ENCODE data around the gene BICDL2. TPM values are rescaled to one million over a fixed set of nuclear protein-coding genes. Genes with fewer than 3 reads are reported as not detected.

The BICDL2 gene
- total and polyA plus RNA-seq, 12 donors = 0.14 to 0.31 (median 0.22) TPM; not detected in 8

DNA sequence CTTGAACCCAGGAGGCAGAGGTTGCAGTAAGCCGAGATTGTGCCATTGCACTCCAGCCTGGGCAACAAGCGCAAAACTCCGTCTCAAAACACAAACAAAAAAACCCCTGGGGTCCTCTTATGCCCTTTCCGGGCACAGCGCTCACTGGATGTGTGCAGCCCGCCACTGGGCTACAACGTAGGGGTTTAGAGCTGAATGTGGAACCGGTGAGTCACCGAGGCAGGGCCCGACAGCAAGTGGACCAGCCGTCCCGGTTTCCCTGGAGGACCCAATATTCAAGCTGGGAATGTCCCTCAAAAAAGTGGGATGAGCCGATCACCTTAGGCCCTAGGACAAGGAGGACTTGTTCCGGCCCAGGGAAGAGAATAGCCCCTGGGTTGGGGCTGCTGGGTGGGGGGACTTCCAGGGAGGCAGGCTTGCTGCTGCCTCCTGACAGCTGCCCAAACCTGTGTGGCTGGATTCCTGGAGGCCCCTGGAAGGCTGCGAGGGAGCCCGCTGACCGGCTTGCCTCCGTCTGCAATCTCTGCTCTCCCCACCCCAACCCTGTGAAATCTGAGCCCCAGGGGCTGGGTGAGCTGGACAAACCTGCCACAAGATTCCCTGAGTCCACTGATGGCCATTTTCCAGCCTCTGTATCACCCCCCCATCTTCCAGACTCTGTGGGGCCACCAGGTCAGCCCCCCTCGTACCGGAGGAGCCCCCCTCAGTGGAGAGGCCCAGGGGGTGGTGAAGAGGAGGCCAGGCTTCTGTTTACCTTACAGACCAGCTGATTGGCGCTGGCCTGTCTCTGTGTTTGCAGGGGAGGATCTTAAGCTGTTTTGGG is 27.0 kb downstream of the BICDL2 start:
- Histone ChIP-seq H3K27ac (no peak overlapping the region), H3K36me3 (replicated peaks in 1 of 2) (no peaks in the 10 kb centered on the region), H3K4me3 (no peak overlapping the region), H3K27me3 (peaks cover 12% of the 10 kb centered on the region), H3K9me3 (replicated peaks in 1 of 3) (no peaks in the 10 kb centered on the region), H3K4me1 (replicated peaks in 1 of 2) (peaks cover 0 to 3% of the 10 kb centered on the region in 2 donors)
- intact Hi-C loops (cut with DNase I) = no loop called here
- no peak for DNase-seq
- 41 to 56% (median 52%) methylated on average over 12 to 21 of the region's 21 CpGs for WGBS, 4 donors
- TF ChIP-seq POLR2A (IDR thresholded peaks at IDR 0.05) = no peak
- TF ChIP-seq, protein P1, sequence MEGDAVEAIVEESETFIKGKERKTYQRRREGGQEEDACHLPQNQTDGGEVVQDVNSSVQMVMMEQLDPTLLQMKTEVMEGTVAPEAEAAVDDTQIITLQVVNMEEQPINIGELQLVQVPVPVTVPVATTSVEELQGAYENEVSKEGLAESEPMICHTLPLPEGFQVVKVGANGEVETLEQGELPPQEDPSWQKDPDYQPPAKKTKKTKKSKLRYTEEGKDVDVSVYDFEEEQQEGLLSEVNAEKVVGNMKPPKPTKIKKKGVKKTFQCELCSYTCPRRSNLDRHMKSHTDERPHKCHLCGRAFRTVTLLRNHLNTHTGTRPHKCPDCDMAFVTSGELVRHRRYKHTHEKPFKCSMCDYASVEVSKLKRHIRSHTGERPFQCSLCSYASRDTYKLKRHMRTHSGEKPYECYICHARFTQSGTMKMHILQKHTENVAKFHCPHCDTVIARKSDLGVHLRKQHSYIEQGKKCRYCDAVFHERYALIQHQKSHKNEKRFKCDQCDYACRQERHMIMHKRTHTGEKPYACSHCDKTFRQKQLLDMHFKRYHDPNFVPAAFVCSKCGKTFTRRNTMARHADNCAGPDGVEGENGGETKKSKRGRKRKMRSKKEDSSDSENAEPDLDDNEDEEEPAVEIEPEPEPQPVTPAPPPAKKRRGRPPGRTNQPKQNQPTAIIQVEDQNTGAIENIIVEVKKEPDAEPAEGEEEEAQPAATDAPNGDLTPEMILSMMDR (IDR thresholded peaks at IDR 0.05) = no peak

DNA sequence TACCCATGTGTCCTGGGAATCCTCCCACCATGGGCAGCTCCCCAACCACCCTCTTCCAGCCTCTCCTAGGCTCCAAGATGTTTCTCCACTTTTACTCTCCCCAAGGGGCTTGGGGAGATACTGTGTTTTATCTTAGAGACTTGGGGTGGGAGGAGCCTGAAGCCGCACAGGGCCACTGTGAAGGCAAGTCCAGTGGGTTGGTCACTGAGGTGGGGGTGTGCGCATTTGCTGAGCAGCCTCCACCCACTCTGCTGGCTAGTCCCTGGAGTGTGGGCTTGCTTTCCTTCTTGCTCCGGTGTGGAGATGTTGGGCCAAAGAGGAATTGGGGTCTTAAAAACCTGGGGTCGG is 28.1 kb downstream of the BICDL2 start:
- intact Hi-C loops (cut with DNase I) = no loop called here
- no peak for DNase-seq

DNA sequence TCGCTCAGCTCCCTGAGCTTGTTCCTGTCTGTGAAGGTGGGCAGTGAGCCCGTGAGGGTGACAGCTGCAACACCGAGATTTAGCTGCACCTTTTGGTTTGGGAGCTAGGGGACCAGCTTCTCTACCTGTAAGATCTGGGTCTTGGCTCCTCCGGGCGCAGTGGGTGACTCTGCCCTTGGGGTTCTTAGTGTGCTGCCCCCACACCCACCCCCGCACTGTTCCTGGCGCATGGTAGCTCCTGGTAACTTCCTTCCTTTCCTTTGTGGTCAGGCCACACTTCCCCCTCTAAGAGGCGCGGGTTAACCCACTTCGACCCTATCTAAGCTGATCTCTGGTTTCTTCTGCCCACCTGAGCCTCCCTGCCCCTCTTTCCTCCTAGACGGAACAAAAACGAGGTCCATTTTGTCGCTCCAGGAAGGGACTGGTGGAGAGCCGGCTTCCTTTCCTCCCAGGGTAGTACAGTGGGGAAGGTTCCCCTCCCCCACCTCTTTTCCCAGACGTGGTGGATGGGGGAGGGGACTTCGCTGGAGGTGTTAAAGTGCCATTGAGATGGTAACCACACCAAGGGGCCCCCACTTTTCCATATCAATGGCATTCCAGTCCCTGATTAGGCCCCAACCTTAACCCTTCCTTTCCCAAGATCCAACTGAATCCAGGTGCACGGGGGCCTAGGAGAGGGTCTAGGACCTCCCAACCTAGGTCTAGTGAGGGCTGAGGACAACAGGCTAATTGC is 28.6 kb downstream of the BICDL2 start:
- Histone ChIP-seq H3K27ac (no peak overlapping the region), H3K27me3 (peaks cover 12% of the 10 kb centered on the region), H3K4me3 (no peak overlapping the region), H3K4me1 (replicated peaks in 1 of 2) (peaks cover 0 to 4% of the 10 kb centered on the region in 2 donors), H3K36me3 (replicated peaks in 1 of 2) (no peaks in the 10 kb centered on the region), H3K9me3 (replicated peaks in 1 of 3) (no peaks in the 10 kb centered on the region)
- 18 to 23% (median 19%) methylated on average over 15 to 17 of the region's 17 CpGs for WGBS, 4 donors
- intact Hi-C loops (cut with DNase I) = no loop called here
- TF ChIP-seq, protein P1 (IDR thresholded peaks at IDR 0.05) = no peak
- TF ChIP-seq POLR2A (IDR thresholded peaks at IDR 0.05) = no peak
- no peak for DNase-seq

More for the DNA sequence above, 28.1 kb downstream of the BICDL2 start:
- 32 to 53% (median 39%) methylated on average over 4 of the region's 4 CpGs for WGBS, 4 donors
- Histone ChIP-seq H3K36me3 (replicated peaks in 1 of 2) (no peaks in the 10 kb centered on the region), H3K4me1 (replicated peaks in 1 of 2) (peaks cover 0 to 4% of the 10 kb centered on the region in 2 donors), H3K27ac (no peak overlapping the region), H3K9me3 (replicated peaks in 1 of 3) (no peaks in the 10 kb centered on the region), H3K4me3 (no peak overlapping the region), H3K27me3 (peaks cover 12% of the 10 kb centered on the region)
- TF ChIP-seq POLR2A (IDR thresholded peaks at IDR 0.05) = no peak
- TF ChIP-seq, protein P1 (IDR thresholded peaks at IDR 0.05) = no peak
